ENCODE measurements around the gene MAP2.

The MAP2 gene, protein sequence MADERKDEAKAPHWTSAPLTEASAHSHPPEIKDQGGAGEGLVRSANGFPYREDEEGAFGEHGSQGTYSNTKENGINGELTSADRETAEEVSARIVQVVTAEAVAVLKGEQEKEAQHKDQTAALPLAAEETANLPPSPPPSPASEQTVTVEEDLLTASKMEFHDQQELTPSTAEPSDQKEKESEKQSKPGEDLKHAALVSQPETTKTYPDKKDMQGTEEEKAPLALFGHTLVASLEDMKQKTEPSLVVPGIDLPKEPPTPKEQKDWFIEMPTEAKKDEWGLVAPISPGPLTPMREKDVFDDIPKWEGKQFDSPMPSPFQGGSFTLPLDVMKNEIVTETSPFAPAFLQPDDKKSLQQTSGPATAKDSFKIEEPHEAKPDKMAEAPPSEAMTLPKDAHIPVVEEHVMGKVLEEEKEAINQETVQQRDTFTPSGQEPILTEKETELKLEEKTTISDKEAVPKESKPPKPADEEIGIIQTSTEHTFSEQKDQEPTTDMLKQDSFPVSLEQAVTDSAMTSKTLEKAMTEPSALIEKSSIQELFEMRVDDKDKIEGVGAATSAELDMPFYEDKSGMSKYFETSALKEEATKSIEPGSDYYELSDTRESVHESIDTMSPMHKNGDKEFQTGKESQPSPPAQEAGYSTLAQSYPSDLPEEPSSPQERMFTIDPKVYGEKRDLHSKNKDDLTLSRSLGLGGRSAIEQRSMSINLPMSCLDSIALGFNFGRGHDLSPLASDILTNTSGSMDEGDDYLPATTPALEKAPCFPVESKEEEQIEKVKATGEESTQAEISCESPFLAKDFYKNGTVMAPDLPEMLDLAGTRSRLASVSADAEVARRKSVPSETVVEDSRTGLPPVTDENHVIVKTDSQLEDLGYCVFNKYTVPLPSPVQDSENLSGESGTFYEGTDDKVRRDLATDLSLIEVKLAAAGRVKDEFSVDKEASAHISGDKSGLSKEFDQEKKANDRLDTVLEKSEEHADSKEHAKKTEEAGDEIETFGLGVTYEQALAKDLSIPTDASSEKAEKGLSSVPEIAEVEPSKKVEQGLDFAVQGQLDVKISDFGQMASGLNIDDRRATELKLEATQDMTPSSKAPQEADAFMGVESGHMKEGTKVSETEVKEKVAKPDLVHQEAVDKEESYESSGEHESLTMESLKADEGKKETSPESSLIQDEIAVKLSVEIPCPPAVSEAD (N-terminal part only)

DNA sequence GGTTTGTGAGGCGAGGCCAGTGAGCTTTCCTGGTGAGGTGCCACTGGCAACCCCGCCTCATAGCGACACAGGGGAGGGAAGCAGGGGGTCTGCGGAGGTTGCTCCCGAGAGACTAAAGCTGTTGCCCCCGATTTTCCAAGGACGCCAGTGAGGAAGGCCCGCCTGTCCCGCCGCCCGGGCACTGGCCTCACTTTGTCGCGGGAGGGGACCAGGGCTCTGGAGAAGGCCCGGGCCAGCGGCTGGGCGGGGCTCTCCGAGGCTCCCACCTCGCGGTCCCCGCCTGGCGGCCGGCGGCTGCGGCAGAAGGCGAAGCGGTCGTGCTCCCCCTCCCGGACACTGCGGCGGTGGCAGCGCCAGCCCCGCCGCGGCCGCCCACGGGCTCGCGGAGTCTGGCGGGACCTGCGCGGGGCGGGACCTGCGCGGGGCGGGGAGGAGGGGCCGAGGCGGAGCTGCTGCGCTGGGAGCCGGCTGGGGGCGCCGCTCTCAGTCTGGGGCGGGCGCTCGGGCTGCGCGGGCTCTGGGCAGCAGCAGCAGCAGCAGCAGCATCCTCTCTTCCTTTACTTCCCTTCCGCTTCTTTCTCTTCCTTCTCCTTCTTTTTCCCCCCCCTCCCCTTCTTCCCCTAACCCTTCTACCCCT, at the start of gene MAP2:
TSS of gene MAP2 (plus strand) at position 486 of the 637 bp plus-strand sequence. CDS start 229,124 bp downstream, outside the sequence.
- peak; percentile 83 for DNase-seq (ENCODE audit: low spot score)

DNA sequence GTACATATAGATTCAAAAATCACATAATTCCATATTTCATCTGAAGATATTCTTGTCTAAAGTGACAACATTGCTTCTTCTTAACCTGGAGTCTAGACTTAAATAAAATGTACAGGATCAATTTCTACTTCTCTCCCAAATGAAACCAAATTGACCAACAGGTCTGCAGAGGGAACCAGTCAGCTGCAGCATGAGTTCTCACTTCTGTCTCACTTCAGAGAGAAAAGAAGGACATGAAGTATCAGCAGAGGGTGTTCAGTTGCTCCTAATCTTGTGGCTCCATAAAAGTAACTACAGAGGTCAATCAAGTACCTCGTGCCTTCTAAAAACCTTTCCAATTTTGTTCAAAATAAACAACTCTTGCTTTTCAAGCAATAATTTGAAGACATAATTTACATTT, 47.2 kb upstream of the MAP2 start:
- DNase-seq (ENCODE audit: low spot score), result no peak

DNA sequence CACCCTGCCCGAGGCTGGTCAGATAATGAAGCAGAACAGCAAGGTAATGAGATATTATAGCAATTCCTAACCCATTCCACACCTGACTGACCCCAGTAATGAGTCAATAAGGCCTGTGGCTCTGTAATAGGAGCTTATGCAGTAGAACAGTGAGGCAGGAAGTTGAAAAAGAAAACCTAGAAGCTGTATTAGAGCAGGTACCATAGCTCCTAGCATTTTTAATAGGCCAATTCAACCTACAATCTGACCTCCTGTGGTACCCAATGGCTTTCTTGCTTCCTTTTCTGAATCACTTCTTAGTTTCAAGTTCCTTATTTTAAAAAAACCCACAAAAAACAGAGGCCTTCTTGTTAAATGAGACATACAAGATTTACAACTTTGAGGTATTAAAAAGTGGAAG, 43.6 kb upstream of the MAP2 start:
- no peak for DNase-seq (ENCODE audit: low spot score)

DNA sequence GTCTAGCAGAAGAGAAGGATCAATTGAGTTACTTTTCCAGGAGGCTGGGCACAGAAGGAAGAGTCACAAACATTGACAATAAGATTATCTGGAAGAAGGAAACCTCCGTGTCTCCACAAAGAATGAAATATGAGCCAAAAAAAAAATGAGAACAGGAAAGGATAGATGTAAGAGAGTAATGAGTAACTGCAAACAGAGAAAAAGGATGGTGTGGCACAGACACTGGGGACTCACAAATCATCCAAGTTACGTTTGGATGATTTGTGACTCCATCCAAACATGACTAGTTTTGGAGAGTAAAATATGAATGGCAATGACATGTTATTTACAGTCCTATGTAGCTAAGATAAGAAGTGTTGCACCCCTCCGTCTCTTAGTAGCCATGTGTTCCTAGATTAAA, 42.8 kb upstream of the MAP2 start:
- DNase-seq (ENCODE audit: low spot score), result no peak

DNA sequence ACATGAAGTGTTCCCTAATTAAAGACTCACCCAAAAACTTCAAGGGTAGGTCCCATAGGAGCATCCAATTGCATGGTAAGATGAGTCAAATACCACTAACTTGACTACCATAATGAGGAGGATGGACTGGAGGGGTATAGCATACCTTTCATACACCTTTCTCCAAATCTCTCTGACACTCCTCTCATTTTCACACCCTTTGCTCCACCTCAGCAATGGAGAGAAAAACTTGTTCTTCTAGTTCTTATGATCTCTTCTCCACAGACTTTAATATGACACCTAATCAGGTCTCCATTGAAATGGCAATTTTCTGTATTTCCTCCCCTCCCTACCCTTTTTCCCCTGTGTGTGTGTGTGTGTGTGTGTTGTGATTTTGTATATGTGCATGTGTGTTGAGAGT, 41.1 kb upstream of the MAP2 start:
- no peak for DNase-seq (ENCODE audit: low spot score)

DNA sequence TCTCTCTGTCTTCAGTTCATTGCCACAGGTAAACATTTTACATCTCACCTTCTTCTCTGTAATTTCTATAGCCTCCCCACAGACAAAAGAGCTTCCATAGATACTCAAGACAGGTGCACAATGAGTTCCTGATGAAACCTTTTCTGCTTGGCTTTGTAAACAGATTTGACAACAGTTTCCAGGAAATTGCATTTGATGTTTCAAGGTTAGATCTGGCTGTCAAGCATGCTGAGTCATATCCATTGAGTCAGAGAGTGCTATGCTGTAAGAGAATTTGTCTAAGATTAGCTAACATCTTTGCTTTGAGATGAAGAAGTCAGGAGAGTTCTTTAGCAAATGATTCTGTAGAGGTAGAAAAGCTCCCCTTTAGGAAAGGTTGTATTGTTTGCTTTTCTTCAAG, 40.6 kb upstream of the MAP2 start:
- DNase-seq (ENCODE audit: low spot score), result peak; percentile 33

DNA sequence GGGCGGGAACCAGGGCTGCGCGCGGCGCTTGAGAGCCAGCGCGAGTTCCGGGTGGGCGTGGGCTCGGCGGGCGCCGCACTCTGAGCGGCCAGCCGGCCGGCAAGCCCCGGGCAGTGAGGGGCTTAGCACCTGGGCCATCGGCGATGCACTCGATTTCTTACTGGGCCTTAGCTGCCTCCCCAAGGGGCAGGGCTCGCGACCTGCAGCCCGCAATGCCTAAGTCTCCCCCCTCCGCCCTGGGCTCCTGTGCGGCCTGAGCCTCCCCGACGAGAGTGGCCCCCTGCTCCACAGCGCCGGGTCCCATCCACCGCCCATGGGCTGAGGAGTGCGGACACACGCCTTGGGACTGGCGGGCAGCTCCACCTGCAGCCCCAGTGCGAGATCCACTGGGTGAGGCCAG, 36.5 kb upstream of the MAP2 start:
- no peak for DNase-seq (ENCODE audit: low spot score)

DNA sequence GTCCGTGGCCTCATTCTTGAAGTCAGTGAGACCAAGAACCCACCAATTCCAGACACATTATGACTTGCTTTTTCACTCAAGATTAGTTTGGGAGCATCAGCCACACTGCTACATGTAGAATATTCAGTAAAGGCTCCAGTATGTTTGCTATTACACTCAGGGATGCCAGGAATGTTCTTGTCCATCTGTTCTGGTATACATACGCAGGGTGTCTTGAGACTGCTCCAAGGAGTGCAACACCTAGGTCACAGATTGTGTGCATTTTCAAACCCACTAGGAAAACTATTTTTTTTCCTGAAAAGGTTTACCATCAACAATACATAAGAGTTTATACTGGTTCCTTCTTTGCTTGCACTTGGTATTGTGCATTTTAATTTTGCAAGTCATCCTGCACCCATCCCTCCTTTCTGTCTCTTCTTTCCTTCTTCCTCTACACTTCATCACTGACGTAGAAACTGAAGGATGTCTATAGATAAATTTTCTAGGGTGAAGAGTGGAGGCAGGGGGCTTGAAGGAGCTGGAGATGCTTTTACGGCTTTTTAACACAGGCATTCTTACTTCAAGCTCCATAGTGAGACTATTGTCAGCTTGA, 35.3 kb upstream of the MAP2 start:
- DNase-seq (ENCODE audit: low spot score), result no peak

DNA sequence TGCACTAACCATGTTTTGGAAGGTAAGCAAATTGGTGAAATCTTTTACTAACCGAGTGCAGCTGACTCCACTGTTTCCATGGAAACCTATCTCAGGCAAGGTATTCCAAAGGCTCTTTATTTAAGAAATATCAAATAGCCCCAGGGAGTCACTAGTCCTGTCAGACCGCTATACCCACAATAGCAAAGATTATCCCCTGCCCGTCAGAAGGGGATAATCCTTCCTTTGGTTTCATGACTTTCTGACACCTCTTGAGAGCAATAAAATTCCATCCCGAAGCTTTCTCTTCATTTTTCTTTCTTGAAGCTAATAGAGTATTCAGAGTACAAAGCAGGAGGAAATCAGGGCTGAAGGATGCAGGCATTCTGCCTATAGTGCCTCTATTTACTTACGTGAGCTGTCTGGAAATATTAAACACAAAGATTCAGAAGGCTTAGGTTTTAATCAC, 34.7 kb upstream of the MAP2 start:
- DNase-seq (ENCODE audit: low spot score), result no peak

DNA sequence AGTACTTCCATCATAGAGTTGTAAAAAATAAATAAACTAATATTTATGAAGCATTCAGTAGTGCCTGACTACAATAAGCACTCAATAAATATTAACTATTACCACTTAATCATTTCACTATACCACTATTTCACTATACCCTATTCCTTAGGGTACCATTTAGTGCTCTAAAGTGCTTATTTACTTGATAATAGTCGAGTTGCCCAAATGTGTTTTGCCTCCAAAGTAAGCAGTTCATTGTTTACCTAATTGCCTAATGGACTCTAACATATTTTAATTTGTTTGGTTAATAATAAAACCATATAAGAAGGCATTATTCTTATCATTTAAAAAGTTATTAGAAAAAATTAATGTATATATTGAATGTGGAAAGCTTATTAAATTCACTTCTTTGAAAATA, 33.0 kb upstream of the MAP2 start:
- no peak for DNase-seq (ENCODE audit: low spot score)

DNA sequence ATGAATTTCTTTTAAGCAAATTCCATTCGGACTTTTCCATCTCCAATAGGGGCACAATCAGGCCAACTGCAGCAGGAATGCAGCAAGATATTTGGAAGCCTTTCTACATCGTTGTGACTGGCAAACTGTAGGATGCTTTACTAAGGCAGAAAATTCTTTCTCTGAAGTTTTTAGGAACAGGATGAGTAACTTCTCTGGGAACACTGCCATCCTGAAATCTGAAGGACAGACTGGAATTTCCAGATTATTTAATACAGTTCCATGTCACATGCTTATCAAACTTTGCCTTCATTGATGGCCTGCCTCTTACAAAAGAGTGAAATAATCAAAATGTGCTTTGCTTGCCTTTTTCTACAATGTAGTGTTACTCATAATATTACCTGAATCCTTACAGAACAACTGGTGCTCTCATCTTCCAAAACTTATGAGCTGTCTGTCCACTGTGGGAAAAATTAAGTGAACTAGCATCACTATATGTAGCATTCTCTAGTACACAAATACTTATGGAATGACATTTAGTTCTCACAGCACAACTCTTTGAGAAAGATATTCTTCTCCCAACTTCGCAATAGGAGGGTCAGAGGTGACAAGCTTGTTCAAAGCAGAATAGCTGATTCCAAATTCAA, 32.0 kb upstream of the MAP2 start:
- peak; percentile 14 for DNase-seq (ENCODE audit: low spot score)

DNA sequence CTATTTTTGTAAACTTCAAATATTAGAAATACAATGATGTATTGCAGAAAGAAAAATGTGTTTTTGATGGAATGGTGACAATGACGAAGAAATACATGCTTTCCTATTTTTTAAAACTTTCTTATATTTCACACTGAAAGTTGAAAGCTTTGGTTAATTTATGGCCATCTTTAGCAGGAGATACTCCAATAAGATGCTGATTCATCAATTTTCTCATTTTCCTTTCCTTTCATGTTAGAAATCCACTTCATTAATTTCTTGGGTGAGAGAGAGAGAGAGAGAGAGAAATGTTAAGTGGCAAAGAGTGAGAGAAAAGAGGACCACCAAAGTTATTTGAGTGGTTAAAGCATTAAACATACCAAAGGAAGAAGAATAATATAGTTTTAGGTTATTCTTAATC, 28.6 kb upstream of the MAP2 start:
- DNase-seq (ENCODE audit: low spot score), result no peak

DNA sequence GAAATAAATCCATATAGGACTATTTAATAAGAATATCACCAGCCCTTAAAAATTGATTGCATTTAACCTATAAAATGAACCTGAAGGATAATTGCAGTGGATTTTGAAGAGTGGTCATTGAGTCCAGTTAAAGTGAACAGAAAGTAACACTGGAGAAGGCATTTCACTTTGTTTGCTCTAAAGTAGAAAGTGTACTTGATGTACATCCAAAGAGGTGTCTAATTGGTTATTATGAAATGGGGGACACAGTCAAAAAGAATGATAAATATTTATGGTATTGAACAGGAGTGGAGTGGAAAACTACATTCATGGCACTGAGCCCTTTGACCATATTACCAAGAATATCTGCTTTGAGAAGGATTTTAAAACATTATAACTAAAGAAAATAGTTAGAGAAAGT, 28.2 kb upstream of the MAP2 start:
- DNase-seq (ENCODE audit: low spot score), result no peak

DNA sequence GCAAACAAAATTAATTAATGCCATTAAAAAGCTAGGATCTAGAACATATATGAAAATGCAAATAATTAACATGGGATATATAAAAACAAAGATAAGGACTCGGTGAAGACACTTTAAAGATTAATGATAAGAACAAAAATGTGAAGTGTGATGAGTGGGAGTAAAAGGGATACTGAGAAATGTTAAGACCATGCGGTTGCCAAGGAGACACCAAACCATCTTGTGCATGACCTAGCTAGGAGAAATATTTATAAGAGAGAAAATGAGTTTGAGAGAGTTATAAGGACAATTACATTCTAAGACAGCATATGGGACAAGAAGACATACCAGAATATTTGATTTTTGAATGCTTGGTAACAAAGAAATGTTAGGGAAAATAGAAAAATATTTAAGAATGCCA, 25.4 kb upstream of the MAP2 start:
- no peak for DNase-seq (ENCODE audit: low spot score)

DNA sequence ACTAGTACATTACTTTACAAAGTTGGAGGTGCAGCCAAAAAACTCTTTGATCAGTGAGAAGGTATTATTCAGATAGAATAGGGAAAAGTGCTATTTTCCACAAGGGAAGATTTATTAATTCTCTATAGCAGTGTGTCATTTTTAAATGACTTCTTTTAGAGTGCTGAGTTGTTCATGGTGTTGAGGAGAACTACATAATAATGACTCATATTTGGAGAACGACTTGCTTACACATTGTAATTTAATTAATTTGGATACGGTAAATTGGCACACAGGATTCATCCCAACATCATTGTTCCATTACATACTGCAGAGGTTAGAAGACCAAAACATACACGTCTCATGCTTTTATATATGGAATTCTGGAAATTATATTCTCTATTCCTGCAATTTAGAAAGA, 22.1 kb upstream of the MAP2 start:
- no peak for DNase-seq (ENCODE audit: low spot score)

DNA sequence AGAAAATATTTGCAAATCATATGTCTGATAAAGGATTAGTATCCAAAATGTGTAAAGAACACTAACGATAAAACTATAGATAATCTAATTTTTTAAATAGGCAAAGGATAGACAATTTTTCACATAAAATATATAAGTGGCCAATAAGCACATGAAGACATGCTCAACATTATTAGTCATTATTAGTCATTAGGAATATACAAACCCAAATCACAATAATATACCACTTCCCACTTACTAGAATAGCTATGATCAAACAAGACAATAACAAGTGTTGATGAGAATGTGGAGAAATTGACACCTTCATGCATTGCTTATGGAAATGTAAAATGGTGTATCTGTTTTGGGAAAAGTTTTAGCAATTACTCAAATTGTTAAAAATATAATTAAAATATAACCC, 12.6 kb upstream of the MAP2 start:
- DNase-seq (ENCODE audit: low spot score), result no peak

DNA sequence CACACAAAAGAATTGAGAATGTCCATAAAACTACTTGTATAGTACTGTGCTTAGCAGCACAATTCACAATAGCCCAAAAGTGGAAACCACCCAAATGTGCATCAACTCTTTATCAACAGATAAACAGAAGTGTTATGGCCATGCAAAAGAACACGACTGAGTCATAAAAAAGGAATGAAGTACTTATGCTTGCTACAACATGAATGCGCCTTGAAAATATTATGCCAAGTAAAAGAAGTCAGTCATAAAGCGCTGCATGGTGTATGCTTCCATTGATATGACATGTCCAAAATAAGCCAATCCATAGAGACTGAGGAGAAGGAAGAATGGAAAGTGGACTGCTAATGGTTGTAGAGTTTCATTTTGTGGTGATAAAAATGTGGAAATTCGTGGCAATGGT, 12.1 kb upstream of the MAP2 start:
- no peak for DNase-seq (ENCODE audit: low spot score)

DNA sequence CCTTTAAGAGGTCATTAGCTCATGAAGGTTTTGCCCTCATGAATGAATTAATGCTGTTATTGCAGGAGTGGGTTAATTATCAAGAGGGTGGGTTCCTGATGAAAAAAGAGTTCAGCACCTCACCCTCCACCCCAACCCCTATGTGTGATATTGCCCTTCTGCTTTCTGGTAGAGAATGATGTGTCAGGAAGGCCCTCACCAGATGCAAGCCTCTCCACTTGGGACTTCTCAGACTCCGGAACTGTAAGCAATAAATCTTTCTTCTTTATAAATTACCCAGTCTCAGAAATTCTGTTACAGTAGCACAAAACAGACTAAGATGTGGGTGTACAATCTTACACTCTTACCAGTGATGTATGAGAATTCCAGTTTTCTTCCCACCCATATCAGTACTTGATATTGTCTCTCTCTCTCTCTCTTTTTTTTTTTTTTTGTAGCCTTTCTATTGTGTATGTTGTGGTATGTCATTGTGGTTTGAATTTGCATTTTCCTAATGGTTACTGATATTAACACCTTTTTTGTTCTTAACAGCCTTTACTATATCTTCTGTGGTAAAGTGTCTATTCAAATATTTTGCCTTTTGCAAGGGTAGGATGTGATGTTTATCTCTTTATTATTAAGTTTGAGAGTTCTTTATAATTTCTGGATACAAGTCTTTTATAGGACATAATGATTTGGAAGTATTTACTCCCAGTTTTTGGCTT, 10.4 kb upstream of the MAP2 start:
- no peak for DNase-seq (ENCODE audit: low spot score)

DNA sequence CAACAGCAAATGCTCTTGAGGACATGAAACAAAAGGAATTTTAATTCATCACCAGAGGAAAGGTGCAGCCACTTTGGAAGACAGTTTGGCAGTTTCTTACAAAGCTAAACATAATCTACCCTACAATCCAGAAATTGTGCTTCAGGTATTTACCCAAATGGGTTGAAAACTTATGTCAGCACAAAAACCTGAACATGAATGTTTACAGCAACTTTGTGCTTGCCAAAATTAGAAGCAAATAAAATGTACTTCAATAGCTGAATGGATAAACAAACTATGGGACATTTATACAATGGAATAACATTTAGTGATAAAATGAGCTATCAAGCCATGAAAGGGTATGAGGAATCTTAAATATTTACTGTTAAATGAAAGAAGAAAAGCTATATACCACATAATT, 6.9 kb upstream of the MAP2 start:
- DNase-seq (ENCODE audit: low spot score), result no peak

DNA sequence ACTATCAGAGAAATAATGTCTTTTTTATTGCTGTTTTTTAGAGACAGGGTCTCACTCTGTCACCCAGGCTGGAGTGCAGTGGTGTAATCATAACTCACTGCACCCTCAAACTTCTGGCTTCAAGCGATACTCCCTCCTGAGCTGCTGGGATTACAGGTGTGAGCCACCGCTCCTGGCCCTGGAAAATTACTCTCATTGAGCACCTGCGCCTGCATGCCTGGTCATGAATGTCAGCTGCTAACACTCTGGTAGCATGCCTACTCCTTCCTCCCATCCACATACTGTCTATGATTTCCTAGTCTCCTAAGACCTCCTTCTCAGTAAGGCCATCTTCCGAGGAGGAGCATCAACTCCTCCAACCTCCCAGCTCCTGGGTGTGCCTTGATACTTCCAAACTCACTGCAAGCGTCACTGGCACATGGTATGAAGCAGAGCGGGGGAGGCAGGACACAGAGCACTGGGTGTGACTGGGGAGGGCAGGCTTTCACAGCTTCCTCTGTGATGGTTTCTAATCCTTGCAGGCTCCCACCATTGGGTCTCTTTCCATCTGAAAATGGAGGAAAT, 1.6 kb upstream of the MAP2 start:
- no peak for DNase-seq (ENCODE audit: low spot score)

Data from hepatic stellate cell (primary cell).